UCSD-AML1 (cell line): Measurements from ENCODE around the gene ZNF280B.

ENCODE experiments used
- DNase-seq: peaks from one replicate; lab custom pipeline; 2025; ENCODE audit not compliant: unreplicated experiment; lab: John Stamatoyannopoulos, UW

The ZNF280B gene, protein sequence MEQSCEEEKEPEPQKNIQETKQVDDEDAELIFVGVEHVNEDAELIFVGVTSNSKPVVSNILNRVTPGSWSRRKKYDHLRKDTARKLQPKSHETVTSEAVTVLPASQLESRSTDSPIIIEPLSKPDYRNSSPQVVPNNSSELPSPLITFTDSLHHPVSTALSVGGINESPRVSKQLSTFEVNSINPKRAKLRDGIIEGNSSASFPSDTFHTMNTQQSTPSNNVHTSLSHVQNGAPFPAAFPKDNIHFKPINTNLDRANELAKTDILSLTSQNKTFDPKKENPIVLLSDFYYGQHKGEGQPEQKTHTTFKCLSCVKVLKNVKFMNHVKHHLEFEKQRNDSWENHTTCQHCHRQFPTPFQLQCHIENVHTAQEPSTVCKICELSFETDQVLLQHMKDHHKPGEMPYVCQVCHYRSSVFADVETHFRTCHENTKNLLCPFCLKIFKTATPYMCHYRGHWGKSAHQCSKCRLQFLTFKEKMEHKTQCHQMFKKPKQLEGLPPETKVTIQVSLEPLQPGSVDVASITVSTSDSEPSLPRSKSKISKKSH

DNA sequence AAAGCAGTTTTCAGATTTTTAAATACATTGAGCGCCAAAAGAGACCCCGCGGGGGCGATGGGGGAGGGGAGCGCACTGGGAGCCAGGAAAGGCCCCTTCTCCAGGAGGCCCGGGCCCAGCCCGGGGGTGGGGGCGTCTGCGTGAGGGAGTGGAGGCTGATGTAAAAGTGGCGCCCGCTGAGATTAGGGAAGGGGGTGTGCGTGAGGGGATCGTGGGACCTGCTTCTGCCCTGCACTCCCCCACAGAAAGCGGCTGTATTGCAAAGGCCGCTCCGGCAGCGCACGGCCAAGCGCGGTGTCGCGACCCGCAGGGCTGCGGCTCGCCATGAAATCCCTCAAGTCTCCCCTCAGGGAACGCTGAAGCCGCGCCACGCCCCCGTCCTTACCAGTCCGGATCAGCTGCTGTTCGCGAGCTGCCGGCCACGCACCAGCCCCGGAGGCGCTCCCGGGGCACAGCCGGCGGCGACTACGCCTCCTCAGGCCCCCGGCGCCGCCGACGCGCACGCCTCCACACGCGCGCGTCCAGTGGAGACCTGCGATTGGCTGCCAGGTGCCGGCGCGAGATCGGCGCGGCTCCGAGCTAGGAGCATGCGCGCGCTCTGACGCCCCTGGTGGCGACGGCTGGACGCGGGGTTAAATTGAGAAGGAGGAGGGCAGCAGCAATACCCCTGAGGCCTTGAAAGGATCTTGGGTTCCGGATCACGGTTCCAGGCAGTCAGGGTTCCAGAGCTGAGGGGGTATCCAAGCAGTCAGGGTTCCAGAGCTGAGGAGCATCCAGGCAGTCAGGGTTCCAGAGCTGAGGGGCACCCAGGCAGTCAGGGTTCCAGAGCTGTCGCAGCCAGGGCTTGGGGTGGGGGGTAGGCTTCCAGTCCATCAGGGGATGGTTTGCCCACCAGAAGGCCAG is at the start of gene ZNF280B:
Gene ZNF280B (minus strand): TSS at position 469 of the 903 bp plus-strand sequence. CDS start 19,344 bp downstream, outside the sequence.
- DNase-seq: peak; percentile 92

DNA sequence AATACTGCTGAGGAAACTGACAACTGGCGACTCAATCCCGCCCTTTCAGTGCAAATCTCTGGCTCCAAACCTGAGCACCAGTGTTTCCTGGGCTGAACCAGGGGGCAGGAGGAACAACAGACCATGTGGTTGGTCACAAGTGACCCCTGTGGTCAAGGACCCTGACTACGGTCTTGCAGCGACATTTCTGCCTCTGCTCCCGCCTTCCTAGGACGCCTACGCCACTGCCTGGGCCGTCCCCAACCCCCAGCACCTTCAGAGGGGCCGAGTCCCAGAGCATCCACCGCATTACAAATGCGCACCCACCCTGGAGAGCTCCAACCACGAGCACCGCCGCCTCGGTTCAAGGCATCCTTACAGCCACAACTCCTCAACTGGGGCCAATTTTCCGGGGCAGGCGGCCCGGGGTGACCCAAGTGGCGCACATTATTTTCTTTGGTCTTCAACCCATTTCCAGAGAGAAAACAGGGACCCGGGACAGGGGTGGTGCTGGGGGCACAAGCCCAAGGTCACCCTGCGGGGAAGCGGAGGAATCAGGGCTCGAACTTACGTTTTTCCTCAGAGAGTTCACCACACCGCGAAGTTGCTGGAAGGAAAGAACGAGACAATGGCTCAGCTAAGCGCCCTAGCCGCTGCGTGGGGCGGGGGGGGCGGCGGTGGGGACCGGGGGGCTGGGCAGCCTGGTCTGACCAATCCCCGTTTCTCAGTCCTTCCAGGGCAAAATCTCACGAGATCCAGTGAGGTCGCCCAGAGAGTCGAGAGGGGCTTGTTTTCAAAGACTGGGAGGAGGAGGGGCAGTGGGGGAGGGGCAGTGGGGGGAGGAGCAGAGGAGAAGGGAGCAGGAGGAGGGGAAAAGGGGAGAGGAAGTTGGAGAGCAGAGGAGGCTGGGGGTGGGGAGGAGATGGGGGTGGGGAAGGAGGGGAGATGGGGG is 48.7 kb upstream of the ZNF280B start:
- no peak for DNase-seq

DNA sequence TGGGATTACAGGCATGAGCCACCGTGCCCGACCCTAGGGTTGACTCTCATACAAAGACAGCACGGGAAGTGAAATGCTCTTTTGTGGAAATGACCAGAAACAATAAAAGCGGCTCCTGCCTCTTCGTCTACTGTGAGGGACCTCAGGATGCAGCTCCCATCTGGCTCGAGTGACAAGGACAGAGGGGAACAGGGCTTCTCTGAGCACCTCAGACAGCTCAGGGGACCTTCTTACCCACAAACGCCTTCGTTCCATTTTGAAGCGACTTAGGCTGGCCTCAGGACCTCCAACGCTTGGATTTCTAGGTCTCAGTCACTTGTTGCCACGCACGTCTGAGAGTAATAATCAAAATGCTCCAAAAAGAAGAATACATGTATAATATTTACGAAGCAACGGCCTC is 48.0 kb upstream of the ZNF280B start:
- DNase-seq: no peak

DNA sequence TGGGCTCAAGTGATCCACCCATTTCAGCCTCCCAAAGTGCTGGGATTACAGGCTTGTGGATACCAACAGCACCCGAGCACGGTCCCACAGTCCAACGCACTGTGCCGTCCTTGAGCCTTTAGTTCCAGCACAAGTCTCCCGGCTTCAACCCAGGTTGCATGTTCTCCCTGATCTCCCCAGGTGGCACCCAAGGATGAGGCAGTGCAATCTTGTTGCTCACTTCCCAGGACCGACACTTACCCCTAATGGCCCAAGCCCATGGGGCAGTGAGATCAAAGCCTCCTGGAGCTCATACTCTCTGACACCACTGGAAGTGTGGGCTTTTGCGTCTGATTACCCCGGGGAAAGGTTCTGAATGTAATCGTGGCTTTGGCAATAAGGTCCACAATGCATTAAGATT is 47.1 kb upstream of the ZNF280B start:
- DNase-seq: no peak

DNA sequence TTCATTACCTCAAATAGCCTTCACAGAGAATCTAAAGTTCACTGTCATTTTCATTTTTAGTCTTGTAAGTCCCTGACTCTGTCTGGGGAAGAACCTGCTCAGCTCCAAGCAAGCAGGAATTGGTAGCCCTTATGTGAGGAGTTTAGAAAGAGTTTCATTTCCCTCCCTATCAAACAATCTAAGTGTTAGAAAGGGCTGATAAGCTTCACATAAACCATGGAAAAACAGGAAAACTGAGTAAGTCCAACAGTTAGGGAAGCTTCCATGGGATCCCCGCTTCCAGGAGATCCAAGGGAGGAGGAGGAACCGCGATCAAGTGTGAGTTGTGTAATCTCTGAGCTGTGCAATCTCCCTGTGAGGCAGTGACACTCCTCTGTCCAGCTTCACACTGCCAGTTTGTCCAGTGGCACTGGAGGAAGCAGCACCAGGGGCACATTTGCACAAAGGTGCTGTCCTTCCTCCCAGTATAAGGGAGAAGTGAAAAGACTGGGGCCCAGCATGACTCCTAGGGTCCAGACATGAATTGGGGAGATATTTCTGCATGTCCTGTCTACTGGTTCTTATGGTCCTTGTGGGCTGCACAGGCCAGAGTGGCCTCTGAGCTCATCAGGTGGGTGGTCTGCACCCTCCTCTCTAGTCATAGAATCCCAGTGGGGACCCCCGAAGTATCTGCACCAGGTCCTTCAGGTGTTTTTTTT is 46.2 kb upstream of the ZNF280B start:
- no peak for DNase-seq

DNA sequence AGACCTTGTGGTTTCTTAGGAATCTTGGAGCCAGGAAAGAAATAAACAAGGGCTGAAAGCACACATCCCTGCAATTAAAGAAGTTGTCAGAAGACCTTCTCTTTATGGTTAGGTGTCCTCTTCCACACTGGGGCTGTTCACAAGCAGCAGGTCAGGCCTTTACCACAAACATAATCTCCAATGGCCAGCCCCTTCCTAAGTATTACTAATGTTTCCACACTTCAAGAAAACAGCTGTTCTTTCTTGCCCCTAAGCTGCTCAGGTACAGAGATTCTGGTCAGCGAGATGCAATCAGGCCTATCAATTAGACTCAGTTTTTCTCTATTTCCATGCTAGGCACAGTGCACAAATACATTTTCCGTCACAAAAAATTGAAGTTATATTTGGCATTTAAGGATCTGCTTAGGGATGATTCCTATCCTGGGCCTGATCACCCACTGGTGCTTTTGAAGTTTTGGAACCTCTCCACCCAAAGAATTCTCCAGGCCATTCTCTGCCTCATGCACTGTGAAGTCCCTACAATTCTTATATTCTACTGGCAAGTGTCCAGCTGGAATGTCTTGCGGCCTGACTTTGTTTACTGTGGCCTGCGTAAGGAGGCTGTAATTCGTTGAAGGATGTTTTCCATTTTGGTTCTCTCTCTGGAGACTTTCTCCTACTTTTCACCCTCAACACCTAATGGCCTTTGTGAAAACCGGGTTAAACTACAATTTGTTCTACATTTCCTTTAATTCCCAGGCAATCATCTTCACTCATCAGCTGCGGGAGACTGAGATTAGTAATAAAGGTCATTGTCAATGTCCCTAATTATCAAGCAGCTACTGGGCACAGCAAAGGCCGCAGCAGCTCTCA is 45.4 kb upstream of the ZNF280B start:
- no peak for DNase-seq

DNA sequence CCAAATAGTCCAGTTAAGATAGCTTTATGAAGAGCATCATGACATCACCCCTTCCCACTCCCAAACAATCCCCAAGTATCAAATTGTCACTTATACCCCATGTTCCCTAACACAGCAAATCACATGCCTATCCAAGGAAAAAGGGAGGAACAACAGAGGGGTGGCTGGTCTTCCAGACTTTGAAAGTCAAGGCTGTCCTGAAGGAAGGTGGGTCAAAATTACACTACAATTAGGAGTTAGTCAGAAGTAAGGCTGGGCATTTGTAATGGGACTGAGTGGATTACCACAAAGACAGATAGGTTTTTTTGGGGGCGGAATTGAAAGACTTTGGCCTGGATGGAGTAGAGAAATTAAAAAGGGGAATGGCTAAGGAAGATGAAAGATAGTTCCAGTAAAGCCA is 44.6 kb upstream of the ZNF280B start:
- no peak for DNase-seq

DNA sequence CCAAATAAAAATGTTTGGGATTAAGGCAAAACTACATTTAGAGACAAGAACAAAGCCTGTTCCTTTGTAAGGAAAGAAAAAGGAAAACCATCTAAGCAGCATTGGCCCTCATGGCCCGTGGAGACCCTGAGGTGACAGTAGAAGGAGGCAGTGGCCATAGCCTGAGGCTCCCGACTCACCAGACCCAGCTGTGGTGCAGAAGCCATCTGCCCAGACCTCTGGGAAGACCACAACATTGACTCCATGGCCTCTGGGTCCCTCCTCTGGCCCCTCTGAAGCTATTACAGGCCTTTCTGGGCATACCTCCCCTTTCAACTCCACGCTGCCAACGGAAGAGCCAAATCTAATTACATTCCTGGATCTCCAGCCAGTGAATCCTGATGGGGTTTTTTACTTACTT is 44.1 kb upstream of the ZNF280B start:
- DNase-seq: peak; percentile 40

DNA sequence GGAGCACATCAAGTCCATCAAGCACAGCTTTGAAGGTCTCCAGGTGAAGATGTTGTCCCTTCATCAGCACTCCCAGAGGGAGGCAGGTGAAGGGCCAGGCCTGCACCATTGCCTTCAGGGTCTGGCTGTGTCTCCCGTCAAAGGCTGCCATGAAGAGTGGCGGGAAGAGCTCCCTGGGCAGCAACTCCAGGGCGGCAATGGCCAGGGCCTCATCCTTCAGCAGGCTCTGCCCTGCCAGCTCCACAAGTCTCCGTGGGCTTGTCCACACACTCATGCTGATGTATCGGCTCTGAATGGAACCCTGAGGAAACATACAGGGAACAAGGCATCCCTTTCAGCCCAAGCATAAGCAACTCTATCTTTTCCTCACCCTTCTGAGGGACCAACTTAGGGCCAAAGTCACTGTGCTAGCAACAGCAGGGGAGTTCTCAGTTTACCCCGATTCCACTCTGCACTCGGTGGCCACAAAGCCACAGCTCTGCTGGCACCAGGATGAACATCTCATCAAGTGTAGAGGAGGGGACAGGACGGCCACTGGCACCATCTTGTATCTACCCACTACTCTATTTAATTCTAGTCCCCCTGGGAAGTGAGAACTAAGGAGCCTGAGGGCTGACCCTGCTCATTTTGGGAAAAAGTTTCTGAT is 42.4 kb upstream of the ZNF280B start:
- DNase-seq: no peak

DNA sequence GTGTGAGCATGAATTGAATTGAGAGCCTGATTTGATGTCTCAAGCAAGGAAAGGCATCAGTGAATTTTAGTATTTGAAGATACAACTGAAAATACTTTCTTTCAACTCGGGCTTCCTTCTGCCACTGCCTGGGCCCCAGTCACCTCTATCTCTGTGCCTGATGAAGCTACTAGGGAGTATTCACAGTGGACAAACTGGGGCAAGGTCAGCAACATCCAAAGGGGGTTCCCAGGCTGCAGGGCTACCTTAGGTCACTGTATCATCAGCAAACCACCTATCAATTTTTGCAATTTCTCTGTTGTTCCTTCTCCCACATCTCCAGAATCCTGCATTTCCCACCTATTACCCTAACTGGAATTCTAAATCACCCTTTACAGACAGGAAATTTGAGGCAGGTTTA is 40.4 kb upstream of the ZNF280B start:
- DNase-seq: no peak

DNA sequence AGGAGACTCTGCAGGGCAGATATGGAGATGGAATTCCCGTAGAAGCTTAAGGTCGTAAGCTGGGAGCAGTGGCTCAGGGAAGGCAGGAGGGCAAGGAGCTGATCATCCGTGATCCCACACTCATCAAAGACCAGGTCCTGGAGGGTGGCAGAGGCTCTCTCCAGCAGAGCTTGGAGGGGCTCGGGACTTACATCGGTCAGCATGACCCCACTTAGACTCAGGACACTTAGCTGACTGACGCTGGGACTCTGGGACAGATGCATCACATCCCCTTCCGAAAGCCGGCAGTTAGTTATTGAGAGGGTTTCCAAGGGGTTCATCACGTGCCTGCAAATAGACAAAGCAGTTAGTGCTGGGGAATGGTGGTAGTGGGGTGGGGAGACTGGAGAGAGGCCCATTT is 39.8 kb upstream of the ZNF280B start:
- no peak for DNase-seq

DNA sequence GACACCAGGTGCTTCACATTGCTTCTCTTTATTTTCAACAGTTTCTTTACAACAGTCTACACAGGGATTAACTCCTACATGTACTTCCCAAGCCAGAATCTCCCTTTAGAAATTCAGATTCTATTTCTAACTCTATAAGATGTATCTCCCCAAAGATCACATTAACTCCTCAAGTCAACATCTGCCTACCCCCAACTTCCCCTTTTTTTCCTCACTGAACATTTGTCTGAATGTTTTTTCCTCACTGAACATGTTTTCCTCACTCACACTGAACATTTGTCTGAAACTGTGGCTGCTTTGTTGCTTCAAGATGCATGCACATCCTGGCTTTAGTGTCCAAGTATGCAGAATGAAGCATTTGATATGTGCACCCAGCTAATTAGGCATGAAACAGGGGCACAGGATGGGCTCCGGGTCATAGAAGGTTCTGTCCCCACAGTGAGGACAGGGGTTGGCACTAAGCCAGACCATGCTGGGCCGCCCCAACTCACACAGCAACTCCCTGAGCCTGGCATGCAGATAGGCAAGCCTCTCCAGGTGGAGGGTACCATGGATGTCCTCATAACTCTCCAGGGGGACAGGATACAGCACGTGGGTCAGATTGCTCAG is 39.3 kb upstream of the ZNF280B start:
- DNase-seq: no peak

DNA sequence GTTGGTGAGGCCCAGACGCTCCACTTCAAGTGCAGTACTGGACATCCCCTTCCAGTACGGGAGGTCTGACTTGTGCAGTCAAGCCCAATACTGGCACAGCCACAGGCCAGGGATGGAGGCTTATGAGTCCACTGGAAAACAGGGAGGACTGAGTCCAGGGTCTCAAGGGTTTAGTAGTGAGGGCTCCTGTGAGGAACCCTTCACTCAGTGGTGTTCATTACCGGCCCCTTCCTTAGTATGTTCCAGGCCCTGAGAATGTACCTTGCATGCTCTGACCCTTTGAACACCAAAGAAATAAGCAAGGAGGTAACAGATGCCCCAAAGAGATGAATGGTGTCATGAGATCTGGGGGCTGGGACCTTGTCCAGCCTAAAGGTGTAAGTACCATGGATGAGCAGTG is 38.7 kb upstream of the ZNF280B start:
- no peak for DNase-seq

DNA sequence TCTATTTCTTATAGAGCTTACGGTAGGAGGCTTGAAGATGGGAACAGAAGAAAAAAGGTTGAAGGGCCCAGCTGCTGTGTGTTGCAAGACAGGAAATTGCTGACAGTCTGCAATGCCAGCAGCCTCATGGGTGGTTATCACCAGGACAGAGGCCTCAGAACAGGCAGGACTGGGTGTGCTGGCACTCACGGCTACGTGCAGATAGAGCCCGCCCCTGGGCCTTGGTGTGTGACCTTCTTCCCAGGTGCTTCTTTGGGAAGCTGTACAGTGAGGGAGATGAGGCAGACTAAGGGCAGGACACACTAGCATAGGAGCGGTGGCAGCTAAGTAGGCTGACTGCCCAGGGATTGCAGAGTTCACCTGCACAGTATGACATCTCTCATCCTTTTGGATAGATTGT is 37.9 kb upstream of the ZNF280B start:
- peak; percentile 42 for DNase-seq

DNA sequence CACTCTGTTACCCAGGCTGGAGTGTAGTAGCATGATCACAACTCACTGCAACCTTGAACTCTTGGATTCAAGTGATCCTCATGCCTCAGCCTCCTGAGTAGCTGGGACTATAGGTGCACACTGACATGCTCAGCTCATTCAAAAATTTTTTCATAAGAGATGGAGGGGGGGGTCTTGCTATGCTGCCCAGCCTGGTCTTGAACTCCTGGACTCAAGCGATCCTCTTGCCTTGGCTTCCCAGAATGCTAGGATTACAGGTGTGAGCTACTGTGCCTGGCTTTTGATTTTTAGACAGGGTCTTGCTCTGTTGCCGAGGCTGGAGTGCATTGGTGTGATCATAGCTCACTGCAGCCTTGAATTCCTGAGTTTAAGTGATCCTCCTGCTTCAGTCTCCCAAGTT is 36.5 kb upstream of the ZNF280B start:
- no peak for DNase-seq

DNA sequence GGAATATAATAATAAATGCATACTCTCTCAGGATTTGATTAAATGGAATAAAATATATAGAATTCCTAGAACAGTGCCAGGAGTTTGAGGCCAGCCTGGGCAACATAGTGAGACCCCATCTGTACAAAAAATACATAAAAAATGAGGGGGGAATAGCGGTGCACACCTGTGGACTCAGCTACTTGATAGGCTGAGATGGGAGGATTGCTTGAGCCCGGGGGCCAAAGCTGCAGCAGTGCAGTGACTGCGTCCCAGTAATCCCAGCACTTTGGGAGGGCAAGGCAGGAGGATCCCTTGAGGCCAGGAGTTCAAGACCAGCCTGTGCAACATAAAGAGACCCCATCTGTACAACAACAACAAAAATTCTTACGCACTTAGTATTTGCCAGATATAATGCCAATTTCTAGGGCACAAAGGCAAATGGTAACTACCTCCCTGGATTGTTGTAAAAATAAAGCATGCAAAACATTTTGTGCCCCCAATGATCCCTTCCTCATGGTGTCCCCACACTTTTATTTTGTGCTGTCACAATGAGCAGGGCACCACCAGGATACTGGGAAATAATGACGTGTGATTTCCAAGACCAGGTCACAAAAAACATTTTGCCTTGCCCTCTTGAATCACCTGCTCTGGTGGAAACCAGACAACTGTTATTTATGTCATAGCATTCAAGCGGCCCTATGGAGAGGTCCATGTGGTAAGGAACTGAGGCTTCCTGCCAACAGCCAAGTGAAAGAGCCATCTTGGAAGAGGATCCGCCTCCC is 29.9 kb upstream of the ZNF280B start:
- no peak for DNase-seq

DNA sequence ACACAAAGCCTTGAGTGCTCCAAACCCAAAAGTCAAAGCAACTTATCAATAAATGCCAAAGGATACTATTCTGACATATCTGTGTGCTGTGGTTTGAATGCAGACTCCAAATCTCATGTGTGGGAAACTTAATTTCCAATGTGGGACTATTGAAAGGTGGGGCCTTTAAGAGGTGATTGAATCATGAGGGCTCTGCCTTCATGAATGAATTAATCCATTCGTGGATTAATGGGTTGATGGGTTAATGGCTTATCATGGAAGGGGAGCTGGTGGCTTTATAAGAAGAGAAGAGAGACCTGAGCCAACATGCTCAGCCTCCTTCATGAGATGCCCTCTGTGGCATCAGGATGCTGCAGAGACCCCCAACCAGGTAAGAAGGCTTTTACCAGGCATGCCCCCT is 28.4 kb upstream of the ZNF280B start:
- no peak for DNase-seq

DNA sequence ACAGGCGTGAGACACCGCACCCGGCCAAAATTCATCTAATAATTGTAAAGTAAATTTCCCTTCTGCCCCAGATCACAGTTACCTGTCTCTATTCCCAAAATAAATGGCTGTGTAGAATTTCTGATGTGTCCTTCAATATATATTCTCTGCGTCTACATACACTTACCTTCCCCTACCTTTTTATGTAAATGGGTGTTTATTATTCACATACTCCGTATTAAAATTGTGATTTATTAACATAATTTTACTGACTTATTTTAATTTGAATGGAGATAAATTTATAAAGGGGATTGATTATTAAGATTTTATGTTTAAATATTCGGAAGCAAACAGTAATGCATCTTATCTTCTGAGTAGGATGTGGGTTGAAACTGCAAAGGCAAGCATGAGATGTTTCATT is 28.0 kb upstream of the ZNF280B start:
- DNase-seq: no peak
